Smooth muscle cell (in vitro differentiated cells): ENCODE measurements around the gene SLX1B. TPM values are rescaled to one million over a fixed set of nuclear protein-coding genes. Genes with fewer than 3 reads are reported as not detected.

Experiments
- polyA plus RNA-seq: library from polyadenylated mRNA; unstranded; fragments of >200 nt; fragmentation: Nextera tagmentation; extraction: Ambion mirVana; gene quantifications from 2 replicates; pipeline ENCODE4 v1.2.1, GENCODE V29; 2016
- small RNA-seq: library from RNA; depleted of rRNA; stranded (forward); fragments of <200 nt; gene quantifications from one replicate; pipeline ENCODE3, GENCODE V24; 2014
- total RNA-seq: library from RNA; depleted of rRNA; stranded (reverse); fragments of >200 nt; gene quantifications from 2 replicates; pipeline ENCODE4 v1.2.3, GENCODE V29; 2014

SLX1B gene
- total and polyA plus RNA-seq, 2 experiments from 2014 or later: 6.5 to 17.3 TPM

Small RNAs within 50 kb of the gene (small RNA-seq; reads per million reads assigned to genes)
- not detected for gene AC133555.2

Other genes with a start within 250 kb of the SLX1B start
- gene NPIPB11, start 47.8 kb upstream of the SLX1B start, total RNA-seq: 0.18 and 0.58 TPM in 2 replicates
- gene NPIPB11, start 47.8 kb upstream of the SLX1B start, polyA plus RNA-seq: 0.22 and 1.2 TPM in 2 replicates
- 9.7 and 18.6 TPM in 2 replicates for gene BOLA2, start 182 bp upstream of the SLX1B start, total RNA-seq
- gene BOLA2, start 182 bp upstream of the SLX1B start, polyA plus RNA-seq: 7.8 and 10.8 TPM in 2 replicates
- gene SULT1A4, start 5.4 kb downstream of the SLX1B start, total RNA-seq: 1.5 and 4.1 TPM in 2 replicates
- gene SULT1A4, start 5.4 kb downstream of the SLX1B start, polyA plus RNA-seq: 0.73 and 1.3 TPM in 2 replicates
- 24.1 and 27.0 TPM in 2 replicates for gene NPIPB12, start 51.9 kb downstream of the SLX1B start, total RNA-seq
- 13.7 and 33.5 TPM in 2 replicates for gene NPIPB12, start 51.9 kb downstream of the SLX1B start, polyA plus RNA-seq
- gene SPN, start 208.7 kb downstream of the SLX1B start, total RNA-seq: not detected in 2 replicates
- gene SPN, start 208.7 kb downstream of the SLX1B start, polyA plus RNA-seq: not detected in 2 replicates
- gene QPRT, start 224.6 kb downstream of the SLX1B start, total RNA-seq: 67.4 and 69.6 TPM in 2 replicates
- gene QPRT, start 224.6 kb downstream of the SLX1B start, polyA plus RNA-seq: 152 and 196 TPM in 2 replicates